ENCODE data around the gene SELENOF. TPM values are rescaled to one million over a fixed set of nuclear protein-coding genes. Genes with fewer than 3 reads are reported as not detected.

SELENOF gene
- total RNA-seq, 6 experiments from 2014 or later, result 95.5 to 130 (median 107) TPM

- DNase-seq (no peak), ATAC-seq (no peak)
- Histone ChIP-seq H3K9me3 (no peaks in the 10 kb centered on the region), H3K27ac (no peak overlapping the region), H3K27me3 (no peaks in the 10 kb centered on the region), H3K4me3 (no peak overlapping the region), H3K36me3 (no peaks in the 10 kb centered on the region), H3K4me1 (no peaks in the 10 kb centered on the region)
- intact Hi-C loops (cut with DNase I), result no loop called here
- 100% methylated on average over 4 of the region's 5 CpGs for WGBS (ENCODE audit: insufficient coverage, low coverage, low lambda C conversion rate, missing lambda C conversion rate)
- no peak for TF ChIP-seq CTCF (IDR thresholded peaks at IDR 0.05)
- TF ChIP-seq POLR2A (IDR thresholded peaks at IDR 0.05), result no peak
These were observed 25.6 kb downstream of the SELENOF start for GRCh38 chr1:86888327-86888726.

- Histone ChIP-seq H3K9me3 (no peaks in the 10 kb centered on the region), H3K4me3 (no peak overlapping the region), H3K27me3 (no peaks in the 10 kb centered on the region), H3K4me1 (no peaks in the 10 kb centered on the region), H3K36me3 (no peaks in the 10 kb centered on the region), H3K27ac (no peak overlapping the region)
- WGBS (ENCODE audit: insufficient coverage, low coverage, low lambda C conversion rate, missing lambda C conversion rate), result no CpG with 5 or more reads among the region's 5 CpGs
- intact Hi-C loops (cut with DNase I), result no loop called here
- ATAC-seq (no peak), DNase-seq (no peak)
- TF ChIP-seq POLR2A (IDR thresholded peaks at IDR 0.05) (no peak), CTCF (IDR thresholded peaks at IDR 0.05) (no peak)
These were observed 26.3 kb downstream of the SELENOF start for GRCh38 chr1:86887479-86888162.

- H3K27ac ChIP-seq, result no peak overlapping the region
- 100% methylated on average over 1 of the region's 1 CpG for WGBS (ENCODE audit: insufficient coverage, low coverage, low lambda C conversion rate, missing lambda C conversion rate)
- ATAC-seq (no peak), DNase-seq (no peak)
- intact Hi-C loops (cut with DNase I), result no loop called here
- H3K27me3 ChIP-seq, result no peaks in the 10 kb centered on the region
- H3K4me1 ChIP-seq, result no peaks in the 10 kb centered on the region
- no peaks in the 10 kb centered on the region for H3K9me3 ChIP-seq
- peaks cover 0 to 11% (median 0%) of the 10 kb centered on the region in 4 donors for H3K36me3 ChIP-seq
- TF ChIP-seq CTCF (IDR thresholded peaks at IDR 0.05) (no peak), POLR2A (IDR thresholded peaks at IDR 0.05) (no peak)
- H3K4me3 ChIP-seq, result no peak overlapping the region
These were observed 38.2 kb downstream of the SELENOF start for GRCh38 chr1:86875722-86876121.

GRCh38 chr1:86872086-86872485, 41.8 kb downstream of the SELENOF start:
- H3K4me1 ChIP-seq, result no peaks in the 10 kb centered on the region
- H3K27ac ChIP-seq, result no peak overlapping the region
- WGBS (ENCODE audit: insufficient coverage, low coverage, low lambda C conversion rate, missing lambda C conversion rate), result 71% methylated on average over 8 of the region's 8 CpGs
- H3K9me3 ChIP-seq, result no peaks in the 10 kb centered on the region
- no peak overlapping the region for H3K4me3 ChIP-seq
- H3K27me3 ChIP-seq, result no peaks in the 10 kb centered on the region
- DNase-seq (no peak), ATAC-seq (no peak)
- no peak for TF ChIP-seq CTCF (IDR thresholded peaks at IDR 0.05)
- TF ChIP-seq POLR2A (IDR thresholded peaks at IDR 0.05), result no peak
- intact Hi-C loops (cut with DNase I), result no loop called here
- H3K36me3 ChIP-seq, result no peaks in the 10 kb centered on the region
